ENCODE measurements around the gene CDC6. TPM values are rescaled to one million over a fixed set of nuclear protein-coding genes. Genes with fewer than 3 reads are reported as not detected.
A peak's percentile ranks its signal among the peaks of the same experiment; 100 is the strongest.
"Not testable (repeated sequence)": the region's sequence is repeated elsewhere in the genome, so short reads cannot be mapped to it uniquely, and the experiment has no call there.

Gene CDC6
- total RNA-seq, 6 experiments from 2014 or later: 16.9 to 36.0 (median 31.5) TPM

DNA sequence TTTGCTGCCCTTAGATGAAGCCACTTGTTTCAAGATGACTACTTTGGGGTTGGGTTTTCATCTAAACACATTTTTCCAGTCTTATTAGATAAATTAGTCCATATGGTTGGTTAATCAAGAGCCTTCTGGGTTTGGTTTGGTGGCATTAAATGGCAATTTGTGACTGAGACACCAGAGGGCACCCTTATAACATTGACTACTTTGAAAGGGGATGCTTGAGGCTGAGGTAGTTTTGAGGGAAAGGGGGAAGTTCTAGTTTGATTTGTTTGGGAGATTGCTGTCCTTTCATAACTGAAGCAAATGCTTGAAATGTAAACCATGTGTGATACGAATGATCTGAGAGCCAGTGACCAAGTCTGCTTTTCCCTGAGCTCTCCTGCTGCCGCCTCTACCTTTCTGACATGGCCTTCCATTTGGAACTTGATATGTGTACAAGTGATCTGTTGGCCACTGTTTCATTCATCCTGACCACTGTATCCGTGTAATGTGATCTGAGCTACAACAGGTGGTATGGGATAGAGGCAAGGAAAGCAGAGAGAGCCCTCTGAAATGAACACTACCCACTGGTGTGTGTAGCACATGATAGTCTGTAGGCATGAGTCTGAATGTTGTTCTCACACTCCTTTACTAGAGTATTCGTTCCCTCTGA is 15.5 kb downstream of the CDC6 start:
- Mint-ChIP-seq H3K27me3 (ENCODE audit: insufficient read depth) (peaks cover 2% of the 10 kb centered on the region), H3K4me3 (peak overlapping the region; percentile 50), H3K36me3 (ENCODE audit: low read depth) (no peaks in the 10 kb centered on the region), H3K9me3 (no peaks in the 10 kb centered on the region), H3K27ac (peak overlapping the region; percentile 73), H3K4me1 (ENCODE audit: low read depth) (peaks cover 47% of the 10 kb centered on the region)
- TF ChIP-seq, protein P1, sequence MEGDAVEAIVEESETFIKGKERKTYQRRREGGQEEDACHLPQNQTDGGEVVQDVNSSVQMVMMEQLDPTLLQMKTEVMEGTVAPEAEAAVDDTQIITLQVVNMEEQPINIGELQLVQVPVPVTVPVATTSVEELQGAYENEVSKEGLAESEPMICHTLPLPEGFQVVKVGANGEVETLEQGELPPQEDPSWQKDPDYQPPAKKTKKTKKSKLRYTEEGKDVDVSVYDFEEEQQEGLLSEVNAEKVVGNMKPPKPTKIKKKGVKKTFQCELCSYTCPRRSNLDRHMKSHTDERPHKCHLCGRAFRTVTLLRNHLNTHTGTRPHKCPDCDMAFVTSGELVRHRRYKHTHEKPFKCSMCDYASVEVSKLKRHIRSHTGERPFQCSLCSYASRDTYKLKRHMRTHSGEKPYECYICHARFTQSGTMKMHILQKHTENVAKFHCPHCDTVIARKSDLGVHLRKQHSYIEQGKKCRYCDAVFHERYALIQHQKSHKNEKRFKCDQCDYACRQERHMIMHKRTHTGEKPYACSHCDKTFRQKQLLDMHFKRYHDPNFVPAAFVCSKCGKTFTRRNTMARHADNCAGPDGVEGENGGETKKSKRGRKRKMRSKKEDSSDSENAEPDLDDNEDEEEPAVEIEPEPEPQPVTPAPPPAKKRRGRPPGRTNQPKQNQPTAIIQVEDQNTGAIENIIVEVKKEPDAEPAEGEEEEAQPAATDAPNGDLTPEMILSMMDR (IDR thresholded peaks at IDR 0.05): peak; percentile 87
- DNase-seq: peak; percentile 68

DNA sequence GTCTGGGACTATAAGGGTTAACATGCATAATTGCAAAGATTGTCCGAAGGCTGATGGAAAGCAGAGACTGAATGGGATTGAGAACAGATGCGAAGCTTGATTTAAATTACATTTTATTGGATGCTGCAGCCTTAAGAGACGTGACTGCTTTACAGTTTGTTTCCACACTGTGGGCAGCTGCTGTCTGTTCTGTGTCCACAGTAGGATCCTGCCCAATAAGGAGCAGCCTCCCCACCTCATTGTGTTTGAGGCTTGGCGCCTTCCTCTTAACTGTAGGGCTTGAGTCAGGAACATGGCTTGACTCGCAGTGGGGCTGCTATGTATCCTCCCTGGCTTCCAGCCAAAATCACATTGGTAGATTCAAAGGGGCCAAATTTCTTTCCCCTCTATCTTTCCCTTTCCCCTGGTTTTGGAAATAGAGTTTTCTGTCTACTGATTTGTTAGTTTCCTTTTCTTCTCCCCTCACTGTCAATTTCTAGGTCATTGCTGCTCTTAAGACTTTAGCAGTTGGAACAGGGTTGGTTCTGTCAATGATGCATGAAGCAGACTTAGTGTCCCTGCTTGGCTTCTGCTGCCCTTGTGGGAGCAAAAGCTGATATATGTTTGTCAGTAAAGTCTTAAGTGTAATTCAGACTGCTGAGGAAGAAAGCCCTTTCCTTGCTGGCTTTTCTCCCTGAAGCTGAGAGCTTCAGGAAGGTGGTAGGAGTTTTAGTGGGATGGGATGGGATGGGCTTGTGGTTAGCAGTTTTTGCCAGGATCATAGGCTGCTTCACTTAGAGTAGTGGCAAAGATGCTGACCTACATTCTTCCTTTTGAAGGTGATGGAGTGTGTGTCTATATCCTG is 16.3 kb downstream of the CDC6 start:
- Mint-ChIP-seq H3K27ac (peak overlapping the region; percentile 73), H3K9me3 (no peaks in the 10 kb centered on the region), H3K4me3 (peak overlapping the region; percentile 50), H3K27me3 (ENCODE audit: insufficient read depth) (peaks cover 2% of the 10 kb centered on the region), H3K36me3 (ENCODE audit: low read depth) (no peaks in the 10 kb centered on the region), H3K4me1 (ENCODE audit: low read depth) (peaks cover 39% of the 10 kb centered on the region)
- DNase-seq: no peak
- TF ChIP-seq, protein P1 (IDR thresholded peaks at IDR 0.05): no peak

DNA sequence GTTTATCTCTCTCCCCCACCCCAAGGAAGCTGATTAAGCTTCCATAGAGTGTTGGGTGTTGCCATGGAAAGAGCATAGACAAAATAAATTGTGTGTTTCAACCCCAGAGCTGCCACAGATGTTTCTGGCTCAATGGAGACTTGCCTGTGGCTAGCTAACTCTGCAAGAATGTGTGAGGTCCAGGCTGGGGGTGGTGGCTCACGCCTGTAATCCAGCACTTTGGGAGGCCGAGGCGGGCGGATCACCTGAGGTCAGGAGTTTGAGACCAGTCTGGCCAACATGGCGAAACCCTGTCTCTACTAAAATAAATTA is 16.8 kb downstream of the CDC6 start:
- H3K9me3 Mint-ChIP-seq; H3K36me3 Mint-ChIP-seq (ENCODE audit: low read depth); H3K27me3 Mint-ChIP-seq (ENCODE audit: insufficient read depth): not testable (repeated sequence)
- DNase-seq: peak; percentile 66
- Mint-ChIP-seq H3K4me1 (ENCODE audit: low read depth) (peaks cover 33% of the 10 kb centered on the region), H3K4me3 (peak overlapping the region; percentile 50; the same call in 1 of the 2 replicates), H3K27ac (peak overlapping the region; percentile 73)

DNA sequence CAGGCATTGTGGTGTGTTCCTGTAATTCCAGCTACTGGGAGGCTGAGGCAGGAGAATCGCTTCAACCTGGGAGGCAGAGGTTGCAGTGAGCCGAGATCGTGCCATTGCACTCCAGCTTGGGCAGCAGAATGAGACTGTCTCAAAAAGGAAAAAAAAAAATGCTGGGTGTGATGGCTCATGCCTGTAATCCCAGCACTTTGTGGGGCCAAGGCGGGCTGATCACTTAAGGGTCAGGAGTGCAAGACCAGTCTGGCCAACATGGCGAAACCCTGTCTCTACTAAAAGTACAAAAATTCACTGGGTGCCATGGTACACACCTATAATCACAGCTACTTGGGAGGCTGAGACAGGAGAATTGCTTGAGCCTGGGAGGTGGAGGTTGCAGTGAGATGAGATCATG is 17.2 kb downstream of the CDC6 start:
- H3K4me1 Mint-ChIP-seq (ENCODE audit: low read depth): peaks cover 33% of the 10 kb centered on the region

DNA sequence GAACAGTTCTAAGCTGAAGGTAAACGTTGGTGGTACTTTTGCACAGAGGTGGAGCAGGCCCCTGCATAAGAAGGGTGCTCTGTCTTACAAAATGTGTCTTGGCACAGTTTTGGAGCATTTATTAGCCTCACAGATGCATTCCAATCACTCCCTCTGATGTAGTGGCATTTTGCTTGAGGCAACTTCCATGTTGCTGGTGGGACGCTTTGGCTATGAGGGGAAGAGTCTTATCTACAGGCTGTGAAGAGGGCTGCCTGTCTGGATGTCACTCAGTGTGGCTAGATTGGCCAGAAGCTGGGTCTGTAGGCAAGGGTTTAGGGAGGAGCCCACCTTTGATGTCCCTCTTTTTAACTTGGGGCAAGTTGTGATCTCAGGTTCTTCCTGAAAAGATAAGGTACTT is 18.7 kb downstream of the CDC6 start:
- Mint-ChIP-seq H3K4me3 (no peak overlapping the region), H3K27me3 (ENCODE audit: insufficient read depth) (peaks cover 2% of the 10 kb centered on the region), H3K36me3 (ENCODE audit: low read depth) (no peaks in the 10 kb centered on the region), H3K9me3 (no peaks in the 10 kb centered on the region), H3K4me1 (ENCODE audit: low read depth) (peaks cover 33% of the 10 kb centered on the region), H3K27ac (no peak overlapping the region)
- TF ChIP-seq, protein P1 (IDR thresholded peaks at IDR 0.05): no peak
- DNase-seq: no peak

More for the DNA sequence above, 17.2 kb downstream of the CDC6 start:
- 0 out of 2 replicates have a peak overlapping the region, but pooled peaks have one; percentile 50 for H3K4me3 Mint-ChIP-seq
- DNase-seq; H3K27me3 Mint-ChIP-seq (ENCODE audit: insufficient read depth); H3K9me3 Mint-ChIP-seq; H3K36me3 Mint-ChIP-seq (ENCODE audit: low read depth): not testable (repeated sequence)
- H3K27ac Mint-ChIP-seq: peak overlapping the region; percentile 73

DNA sequence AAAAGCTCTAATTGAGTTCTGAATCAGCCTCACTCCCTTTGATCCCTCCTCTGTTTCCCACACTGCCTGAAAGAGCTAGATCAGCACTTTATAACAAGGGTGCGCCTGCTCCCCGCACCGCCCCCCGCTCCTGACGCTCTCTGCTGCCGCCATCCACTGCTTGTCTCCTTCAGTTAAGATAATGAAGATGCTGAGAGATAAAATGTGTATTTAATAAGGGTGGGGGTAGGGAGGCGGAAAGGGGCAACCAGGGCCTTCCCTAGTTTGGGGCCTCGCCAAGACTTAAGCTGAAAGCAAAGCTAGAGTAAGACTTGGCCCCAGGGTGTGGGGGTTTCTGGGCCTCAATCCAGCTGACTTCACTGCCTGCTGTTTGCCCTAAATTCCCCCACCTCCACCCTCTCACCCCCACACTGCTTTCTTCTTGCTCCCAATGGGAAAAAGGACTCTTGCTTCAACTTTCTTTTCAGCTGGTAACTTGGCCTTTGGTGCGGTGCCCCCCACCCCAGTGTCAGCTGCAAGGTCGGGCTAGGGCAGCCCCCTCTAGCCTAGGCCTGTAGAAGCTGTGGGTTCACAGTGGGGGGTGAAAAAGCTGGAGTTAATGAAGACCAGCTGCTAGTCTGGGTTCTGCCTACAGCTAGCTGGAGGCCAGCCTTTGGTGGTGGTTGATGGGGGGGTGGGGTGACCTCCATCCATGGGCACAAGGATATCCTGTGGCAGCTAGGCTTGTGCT is 19.5 kb downstream of the CDC6 start:
- H3K9me3 Mint-ChIP-seq: no peaks in the 10 kb centered on the region
- DNase-seq: peak; percentile 56
- TF ChIP-seq, protein P1 (IDR thresholded peaks at IDR 0.05): no peak
- H3K4me1 Mint-ChIP-seq (ENCODE audit: low read depth): peaks cover 33% of the 10 kb centered on the region
- peaks cover 2% of the 10 kb centered on the region for H3K27me3 Mint-ChIP-seq (ENCODE audit: insufficient read depth)
- H3K4me3 Mint-ChIP-seq: no peak overlapping the region
- no peaks in the 10 kb centered on the region for H3K36me3 Mint-ChIP-seq (ENCODE audit: low read depth)
- H3K27ac Mint-ChIP-seq: no peak overlapping the region
